Large intestine (tissue), 3 donors: ENCODE measurements around the gene FXYD1. TPM values are rescaled to one million over a fixed set of nuclear protein-coding genes. Genes with fewer than 3 reads are reported as not detected.

ENCODE experiments used
- DNase-seq, 2 donors: peaks; one replicate each; pipeline versions ENCODE4 v3.0.0 to v3.0.0-alpha.2; 2013
- H3K27ac ChIP-seq: one replicate; pipeline ENCODE4 v1.5.1; 2013; ENCODE audit warnings: low read length
- H3K27me3 ChIP-seq: 2 replicates; pipeline ENCODE4 v1.6.1; 2013; ENCODE audit warnings: low read length; ENCODE audit not compliant: control insufficient read depth, insufficient read depth
- H3K36me3 ChIP-seq: 2 replicates; pipeline ENCODE4 v1.6.1; 2013; ENCODE audit warnings: low read length; ENCODE audit not compliant: control insufficient read depth, insufficient read depth
- H3K4me1 ChIP-seq: one replicate; pipeline ENCODE4 v1.6.1; 2013; ENCODE audit warnings: low read length; ENCODE audit not compliant: control insufficient read depth, insufficient read depth
- H3K4me3 ChIP-seq: one replicate; pipeline ENCODE4 v1.5.1; 2013; ENCODE audit warnings: low read length
- H3K9me3 ChIP-seq: one replicate; pipeline ENCODE4 v1.6.1; 2013; ENCODE audit warnings: mild to moderate bottlenecking, low read depth, low read length, moderate library complexity; ENCODE audit not compliant: control insufficient read depth
- WGBS: methylation state at CpG from one replicate; pipeline ENCODE4 v1.1.5; 2013; ENCODE audit warnings: low lambda C conversion rate; ENCODE audit not compliant: insufficient coverage; 5-methylcytosine and 5-hydroxymethylcytosine counted together
- polyA plus RNA-seq: library from polyadenylated mRNA; unstranded; fragments of 120-200 nt; gene quantifications from one replicate; pipeline ENCODE4 v1.2.1, GENCODE V29; 2013

The FXYD1 gene
- polyA plus RNA-seq, 1 donor = 23.2 TPM

DNA sequence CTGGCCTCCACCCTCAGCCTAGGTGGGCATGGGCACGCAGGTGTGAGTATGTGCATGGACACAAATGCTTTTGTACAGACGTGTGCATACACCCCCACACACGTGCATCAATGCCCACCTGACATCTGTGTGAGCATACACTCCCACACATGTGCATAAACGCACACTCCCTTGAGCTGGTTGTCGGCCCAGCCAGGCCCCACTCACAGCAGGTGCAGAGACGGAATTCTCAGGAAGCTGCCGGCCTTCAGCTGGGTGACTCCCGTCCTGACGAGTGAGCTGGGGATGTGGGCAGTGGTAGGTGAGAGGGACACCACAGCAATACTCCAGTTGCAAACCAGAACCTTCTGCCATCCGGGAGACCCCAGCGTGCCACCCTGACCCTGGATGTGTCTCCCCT is 4.8 kb upstream of the FXYD1 start:
- no peak for DNase-seq
- no peaks in the 10 kb centered on the region for H3K36me3 ChIP-seq
- H3K4me3 ChIP-seq = no peak overlapping the region
- no CpG with 5 or more reads among the region's 11 CpGs for WGBS
- H3K9me3 ChIP-seq = peaks cover 3% of the 10 kb centered on the region
- peaks cover 55% of the 10 kb centered on the region for H3K4me1 ChIP-seq
- H3K27ac ChIP-seq = no peak overlapping the region
- H3K27me3 ChIP-seq = no peaks in the 10 kb centered on the region

DNA sequence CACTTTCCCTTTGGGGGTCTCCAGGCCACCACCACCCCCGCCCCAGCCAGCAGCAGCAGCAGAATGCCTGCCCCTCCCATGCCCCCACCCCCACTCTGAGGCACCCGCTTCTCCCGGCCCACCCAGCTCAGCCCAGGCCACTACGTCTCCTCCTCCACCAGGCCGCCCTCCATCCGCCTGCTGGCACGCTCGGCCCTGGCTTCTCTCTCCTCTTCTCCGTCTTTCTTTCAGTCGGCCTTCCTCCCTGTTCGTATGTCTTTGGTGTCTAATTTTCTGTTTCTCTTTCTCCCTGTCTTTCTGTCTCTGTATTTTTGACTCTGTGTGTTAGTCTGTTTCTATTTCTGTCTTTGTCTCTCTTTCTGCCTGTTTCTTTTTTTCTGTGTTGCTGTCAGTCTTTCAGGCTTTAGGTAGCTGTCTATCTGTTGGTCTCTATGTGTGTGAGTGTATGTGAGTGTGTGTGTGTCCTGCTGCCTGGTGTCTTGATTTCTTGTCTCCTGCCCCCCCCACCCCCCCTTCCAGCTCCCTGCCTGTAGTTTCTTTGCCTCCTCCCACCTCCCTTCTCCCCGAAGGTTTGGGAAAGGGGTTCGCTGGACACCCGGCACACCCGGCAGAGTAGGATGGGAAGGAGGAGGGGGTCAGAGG is 3.9 kb upstream of the FXYD1 start, which contains the start of gene LGI4:
LGI4 (minus strand) TSS at position 459 of the 642 bp plus-strand sequence; CDS start at position 80, 379 bp downstream.
- WGBS = 60% methylated on average over 1 of the region's 15 CpGs
- H3K27ac ChIP-seq = peak within 1 kb of the TSS; percentile 11
- H3K9me3 ChIP-seq = peaks cover 3% of the 10 kb centered on the region
- DNase-seq = no peak
- no peaks in the 10 kb centered on the region for H3K27me3 ChIP-seq
- no peak within 1 kb of the TSS for H3K4me3 ChIP-seq
- no peaks in the 10 kb centered on the region for H3K36me3 ChIP-seq
- H3K4me1 ChIP-seq = peaks cover 57% of the 10 kb centered on the region

DNA sequence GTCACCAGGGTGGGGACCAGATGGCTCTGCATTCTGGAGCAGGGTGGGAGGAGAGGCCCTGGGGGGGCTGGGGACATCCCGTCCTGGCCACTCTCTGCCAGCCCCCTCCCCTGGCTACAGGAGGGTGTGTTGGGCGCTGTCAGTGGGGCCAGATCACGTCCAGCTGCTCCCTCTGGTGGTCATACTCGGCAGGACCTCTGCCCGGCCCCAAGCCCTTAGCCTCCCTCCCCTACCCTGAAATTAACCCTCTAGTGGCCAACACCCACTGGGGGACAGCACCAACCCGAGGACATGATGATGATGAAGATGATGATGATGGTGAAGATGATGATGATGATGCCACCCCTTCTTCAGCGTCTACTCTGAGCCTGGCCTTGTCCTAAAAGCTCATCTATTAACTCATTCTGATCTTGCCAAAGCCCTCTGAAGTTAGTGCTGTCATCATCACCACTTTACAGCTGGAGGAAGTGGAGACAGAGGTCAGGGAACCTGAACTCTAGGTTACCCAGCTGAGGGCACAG is 3.2 kb upstream of the FXYD1 start:
- H3K27me3 ChIP-seq = no peaks in the 10 kb centered on the region
- H3K4me3 ChIP-seq = no peak overlapping the region
- H3K9me3 ChIP-seq = peaks cover 3% of the 10 kb centered on the region
- H3K4me1 ChIP-seq = peaks cover 59% of the 10 kb centered on the region
- peak; percentile 77 to 80 for DNase-seq
- H3K27ac ChIP-seq = peak overlapping the region; percentile 11
- no CpG with 5 or more reads among the region's 7 CpGs for WGBS
- no peaks in the 10 kb centered on the region for H3K36me3 ChIP-seq

DNA sequence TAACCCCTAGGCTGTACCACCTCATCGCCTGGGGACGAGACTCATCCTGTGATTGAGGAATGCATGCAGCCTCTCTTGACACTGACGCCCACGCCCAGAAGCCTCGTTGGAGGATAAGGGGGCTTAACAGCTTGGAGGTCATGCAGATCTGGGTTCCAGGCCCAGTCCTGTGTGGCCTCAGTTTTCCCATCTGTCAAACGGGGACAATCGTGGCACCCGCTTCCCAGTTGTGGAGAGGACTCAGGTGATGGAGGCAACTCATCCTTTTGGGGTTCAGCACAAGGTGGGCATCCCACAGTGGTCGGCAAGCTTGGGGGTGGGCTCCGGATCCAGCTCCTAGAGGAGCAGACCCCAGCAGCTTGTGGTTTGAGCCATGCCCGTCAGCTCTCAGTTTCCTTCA is 2.4 kb upstream of the FXYD1 start:
- H3K9me3 ChIP-seq = peaks cover 2% of the 10 kb centered on the region
- no CpG with 5 or more reads among the region's 11 CpGs for whole genome bisulfite sequencing
- H3K4me3 ChIP-seq = no peak overlapping the region
- H3K27ac ChIP-seq = no peak overlapping the region
- H3K4me1 ChIP-seq = peaks cover 53% of the 10 kb centered on the region
- no peak for DNase-seq
- H3K36me3 ChIP-seq = no peaks in the 10 kb centered on the region
- no peaks in the 10 kb centered on the region for H3K27me3 ChIP-seq

DNA sequence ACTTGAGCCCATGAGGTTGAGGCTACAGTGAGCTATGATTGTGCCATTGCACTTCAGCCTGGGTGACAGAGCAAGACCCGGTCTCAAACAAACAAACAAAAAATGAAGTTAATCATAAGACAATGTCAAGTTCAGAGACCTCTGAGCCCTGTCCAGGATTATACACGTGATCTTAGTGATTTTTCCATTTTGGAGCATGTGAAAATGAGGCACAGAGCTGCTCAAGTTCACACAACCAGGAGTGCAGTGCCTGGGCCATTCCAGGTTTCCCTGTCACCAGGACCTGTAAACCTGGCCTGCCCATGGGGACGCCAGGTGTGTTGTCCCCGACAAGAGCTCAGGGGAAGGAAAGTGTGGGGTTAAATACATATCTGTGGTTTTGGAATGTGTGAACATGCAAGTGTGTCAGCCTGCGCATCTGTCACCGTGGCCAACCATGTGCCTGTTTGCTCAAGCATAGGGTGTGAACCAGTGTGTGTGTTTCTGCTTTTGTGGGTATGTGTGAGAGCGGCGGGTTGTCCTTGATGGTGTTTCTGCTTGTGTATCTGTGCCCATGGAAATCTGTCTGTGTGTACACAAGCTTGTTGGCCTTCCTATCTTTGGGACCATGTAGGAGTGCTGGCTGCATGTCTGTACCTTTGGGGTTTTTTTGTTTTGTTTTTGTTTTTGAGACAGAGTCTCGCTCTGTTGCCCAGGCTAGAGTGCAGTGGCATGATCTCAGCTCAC is 1.5 kb upstream of the FXYD1 start:
- no CpG with 5 or more reads among the region's 9 CpGs for WGBS

DNA sequence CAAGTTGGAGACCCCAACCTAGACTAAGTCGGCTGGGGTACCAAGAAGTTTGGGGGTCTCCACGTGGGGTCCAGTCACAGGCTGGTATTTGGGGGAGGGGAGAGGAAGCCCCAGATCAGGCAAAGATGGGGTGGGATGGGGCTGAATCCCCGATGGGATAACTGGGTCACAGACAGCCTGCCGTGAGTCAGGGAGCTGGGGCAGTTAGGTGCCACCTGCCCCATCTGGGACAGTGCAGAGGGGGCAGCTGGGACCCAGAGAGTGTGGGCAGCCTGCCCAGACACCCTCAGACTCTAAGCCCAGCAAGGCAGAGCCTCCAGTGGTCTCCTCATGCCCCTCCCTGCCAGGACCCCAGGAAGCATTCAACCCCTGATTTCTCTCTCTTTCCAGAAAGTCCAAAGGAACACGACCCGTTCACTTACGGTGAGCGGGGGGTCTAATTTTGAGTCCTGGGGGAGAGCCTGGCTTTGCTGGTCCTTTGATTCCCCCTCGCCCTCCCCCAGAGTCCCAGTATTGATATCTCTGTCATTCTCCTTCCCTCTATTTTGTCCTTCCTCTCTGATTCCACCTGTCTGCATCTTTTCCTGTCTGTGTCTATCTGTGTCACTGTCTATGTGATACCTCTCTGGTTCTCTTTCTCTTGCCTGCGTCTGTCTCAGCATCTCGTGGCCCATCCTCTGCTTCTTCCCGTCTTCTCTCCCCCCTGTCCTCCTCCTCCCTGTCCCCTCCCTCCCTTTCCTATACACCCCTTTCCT is 1.8 kb downstream of the FXYD1 start:
- Histone ChIP-seq H3K4me1 (peaks cover 58% of the 10 kb centered on the region), H3K27me3 (peaks cover 34% of the 10 kb centered on the region), H3K4me3 (no peak overlapping the region), H3K27ac (no peak overlapping the region), H3K9me3 (peaks cover 4% of the 10 kb centered on the region), H3K36me3 (no peaks in the 10 kb centered on the region)
- no peak for DNase-seq
- 48% methylated on average over 4 of the region's 12 CpGs for WGBS

More for the DNA sequence above, 1.5 kb upstream of the FXYD1 start:
- Histone ChIP-seq H3K4me3 (no peak overlapping the region), H3K36me3 (no peaks in the 10 kb centered on the region), H3K27me3 (peaks cover 8% of the 10 kb centered on the region), H3K9me3 (no peaks in the 10 kb centered on the region), H3K27ac (peak overlapping the region; percentile 8), H3K4me1 (peaks cover 56% of the 10 kb centered on the region)
- DNase-seq = peak in 1 of 2 donors; percentile 58

DNA sequence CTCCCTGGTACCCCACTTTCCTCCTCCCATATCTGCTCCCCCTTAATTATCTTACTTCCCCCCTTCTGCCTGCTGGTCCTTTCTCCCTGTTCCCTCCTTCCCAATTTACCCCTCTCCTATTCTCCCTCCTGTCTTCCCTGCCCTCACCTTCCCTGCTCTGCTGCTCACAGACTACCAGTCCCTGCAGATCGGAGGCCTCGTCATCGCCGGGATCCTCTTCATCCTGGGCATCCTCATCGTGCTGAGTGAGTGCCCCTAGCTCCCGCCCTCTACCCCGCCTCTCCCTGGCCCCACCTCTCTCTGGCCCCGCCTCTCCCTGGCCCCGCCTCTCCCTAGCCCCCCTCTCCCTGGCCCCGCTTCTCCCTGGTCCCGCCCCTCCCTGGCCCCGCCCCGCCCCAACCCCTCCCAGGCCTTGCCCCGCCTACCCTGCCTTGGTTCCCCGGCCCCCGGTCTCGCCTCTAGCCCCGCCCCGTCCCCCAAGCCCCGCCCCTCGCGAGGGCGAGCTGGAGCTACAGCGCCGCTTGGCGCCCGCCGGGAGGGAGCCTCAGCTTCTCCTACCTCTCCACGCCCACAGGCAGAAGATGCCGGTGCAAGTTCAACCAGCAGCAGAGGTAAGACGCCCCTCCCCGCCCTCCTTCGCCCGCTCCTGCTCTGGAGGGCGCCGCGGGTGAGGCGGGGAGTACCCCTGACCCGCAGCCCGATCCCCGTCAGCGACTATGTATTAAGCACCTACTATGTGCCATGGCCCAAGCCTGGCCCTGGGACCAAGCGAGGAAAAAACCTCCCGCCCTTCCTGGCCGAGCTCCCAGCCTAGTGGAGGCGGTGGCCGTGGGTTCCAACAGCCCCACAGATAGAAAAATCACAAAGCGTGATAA is 2.6 kb downstream of the FXYD1 start:
- Histone ChIP-seq H3K9me3 (peaks cover 4% of the 10 kb centered on the region), H3K4me1 (peaks cover 54% of the 10 kb centered on the region), H3K27me3 (peaks cover 34% of the 10 kb centered on the region), H3K4me3 (no peak overlapping the region), H3K27ac (peak overlapping the region; percentile 6), H3K36me3 (no peaks in the 10 kb centered on the region)
- DNase-seq = peak; percentile 74 to 78
- no CpG with 5 or more reads among the region's 48 CpGs for WGBS

DNA sequence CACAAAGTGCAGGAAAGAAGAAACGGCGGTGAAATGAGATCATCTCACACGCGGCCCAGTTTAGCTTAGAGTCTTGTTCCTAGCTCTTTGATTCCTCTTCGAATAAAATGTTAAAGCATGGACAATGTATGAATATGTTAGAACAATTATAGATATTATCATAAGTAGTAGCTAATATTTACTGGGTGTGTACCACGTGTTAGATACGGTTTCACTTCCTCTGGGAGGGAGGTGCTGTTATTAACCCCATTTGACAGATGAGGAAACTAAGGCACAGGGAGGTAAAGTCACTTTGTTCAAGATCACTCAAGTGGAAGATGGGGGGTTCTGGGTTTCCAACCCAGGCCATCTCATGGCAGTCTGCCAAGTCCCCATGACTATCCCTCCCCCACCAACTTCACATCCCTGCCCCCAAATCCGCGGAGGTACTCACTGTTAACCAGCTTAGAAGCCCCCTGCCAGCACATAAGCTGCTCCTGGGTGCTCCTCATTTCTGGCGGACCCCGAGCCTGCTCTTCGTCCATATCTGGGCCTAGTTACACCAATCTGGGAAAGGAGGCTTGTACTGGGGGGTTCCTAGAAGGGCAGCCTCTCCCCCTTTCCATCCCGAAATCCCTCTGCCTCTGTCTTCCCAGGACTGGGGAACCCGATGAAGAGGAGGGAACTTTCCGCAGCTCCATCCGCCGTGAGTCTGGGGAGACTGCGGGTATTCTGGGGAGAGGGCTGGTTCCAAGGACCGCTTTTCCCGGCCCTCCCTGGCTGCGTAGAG is 3.4 kb downstream of the FXYD1 start:
- Histone ChIP-seq H3K36me3 (no peaks in the 10 kb centered on the region), H3K27ac (peak overlapping the region; percentile 6), H3K4me1 (peaks cover 47% of the 10 kb centered on the region), H3K27me3 (peaks cover 34% of the 10 kb centered on the region), H3K9me3 (peaks cover 4% of the 10 kb centered on the region), H3K4me3 (no peak overlapping the region)
- WGBS = 0% methylated on average over 2 of the region's 21 CpGs
- DNase-seq = peak in 1 of 2 donors; percentile 23

DNA sequence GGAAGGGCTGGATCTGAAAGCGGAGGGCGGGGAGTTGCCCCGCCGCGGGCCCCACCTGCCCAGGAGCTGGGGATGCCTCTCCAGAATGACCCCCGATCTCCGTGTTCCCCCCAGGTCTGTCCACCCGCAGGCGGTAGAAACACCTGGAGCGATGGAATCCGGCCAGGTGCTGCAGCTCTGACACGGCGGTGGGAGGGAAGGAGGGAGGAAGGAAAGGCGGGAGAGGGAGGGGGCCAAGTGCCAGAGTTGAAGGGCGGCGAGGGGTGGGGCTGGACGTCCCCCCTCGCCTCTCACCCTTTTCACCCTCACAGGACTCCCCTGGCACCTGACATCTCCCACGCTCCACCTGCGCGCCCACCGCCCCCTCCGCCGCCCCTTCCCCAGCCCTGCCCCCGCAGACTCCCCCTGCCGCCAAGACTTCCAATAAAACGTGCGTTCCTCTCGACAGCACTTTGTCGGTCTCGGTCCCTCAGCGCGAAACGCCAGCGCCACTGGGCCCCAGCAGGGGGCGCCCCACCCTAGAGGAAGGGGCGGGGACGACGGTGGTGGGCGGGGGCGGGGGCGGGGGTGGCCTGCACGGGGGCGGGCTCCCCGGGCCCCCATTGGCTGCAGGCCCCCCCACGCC is 4.1 kb downstream of the FXYD1 start:
- DNase-seq = peak in 1 of 2 donors; percentile 32
- Histone ChIP-seq H3K27me3 (peaks cover 34% of the 10 kb centered on the region), H3K27ac (no peak overlapping the region)

More for the DNA sequence above, 4.1 kb downstream of the FXYD1 start:
- no peak overlapping the region for H3K4me3 ChIP-seq
- no peaks in the 10 kb centered on the region for H3K36me3 ChIP-seq
- peaks cover 41% of the 10 kb centered on the region for H3K4me1 ChIP-seq
- peaks cover 4% of the 10 kb centered on the region for H3K9me3 ChIP-seq
- whole genome bisulfite sequencing = no CpG with 5 or more reads among the region's 46 CpGs
